Measurements from ENCODE around the gene CCL4L2. TPM values are rescaled to one million over a fixed set of nuclear protein-coding genes. Genes with fewer than 3 reads are reported as not detected.
"Not testable (repeated sequence)": the region's sequence is repeated elsewhere in the genome, so short reads cannot be mapped to it uniquely, and the experiment has no call there.

CCL4L2 gene
- total RNA-seq, result 2.0 TPM
- 0.25 TPM for polyA plus RNA-seq

GRCh38 chr17:36210439-36211211 is at the start of gene CCL4L2:
Gene CCL4L2, plus strand, starts transcription at chr17:36211063.
- not testable (repeated sequence) for H3K27ac ChIP-seq (ENCODE audit: low read depth); H3K4me1 ChIP-seq (ENCODE audit: insufficient read depth); H3K4me3 ChIP-seq (ENCODE audit: low read depth, low read length); H3K36me3 ChIP-seq (ENCODE audit: insufficient read depth); DNase-seq (ENCODE audit: extremely low spot score)
- WGBS, result 72% methylated on average over 7 of the region's 7 CpGs

DNA sequence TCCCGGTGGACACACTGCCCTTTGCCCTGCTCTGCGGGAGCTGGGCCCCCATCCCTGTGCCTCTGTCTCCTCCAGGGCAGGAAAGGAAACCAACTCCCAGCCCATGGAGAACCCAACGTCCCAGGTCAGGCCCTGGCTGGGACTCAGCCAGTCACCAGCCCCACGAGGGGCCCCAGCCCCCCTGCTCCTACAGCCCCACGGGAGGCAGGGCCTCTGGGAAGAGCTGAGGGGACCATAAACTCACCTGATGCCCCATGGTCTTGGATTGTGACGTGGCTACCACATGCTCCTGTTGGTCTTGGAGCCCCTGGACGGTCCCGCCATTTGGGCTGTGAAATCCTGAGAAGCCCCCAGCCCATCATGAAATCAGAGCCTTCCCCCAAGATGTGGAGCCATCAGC is 42.0 kb upstream of the CCL4L2 start:
- H3K4me1 ChIP-seq (ENCODE audit: insufficient read depth); H3K36me3 ChIP-seq (ENCODE audit: insufficient read depth); DNase-seq (ENCODE audit: extremely low spot score); H3K27ac ChIP-seq (ENCODE audit: low read depth); H3K4me3 ChIP-seq (ENCODE audit: low read depth, low read length): not testable (repeated sequence)
- 64% methylated on average over 6 of the region's 8 CpGs for WGBS

GRCh38 chr17:36176536-36176935 is 34.3 kb upstream of the CCL4L2 start, which contains the start of gene TBC1D3B:
Gene TBC1D3B, minus strand, starts transcription at chr17:36176636. Its CDS starts 1,586 bp downstream, at chr17:36175050.
- not testable (repeated sequence) for H3K27ac ChIP-seq (ENCODE audit: low read depth); H3K36me3 ChIP-seq (ENCODE audit: insufficient read depth); DNase-seq (ENCODE audit: extremely low spot score); H3K4me3 ChIP-seq (ENCODE audit: low read depth, low read length); H3K4me1 ChIP-seq (ENCODE audit: insufficient read depth)
- no CpG with 5 or more reads among the region's 11 CpGs for WGBS

DNA sequence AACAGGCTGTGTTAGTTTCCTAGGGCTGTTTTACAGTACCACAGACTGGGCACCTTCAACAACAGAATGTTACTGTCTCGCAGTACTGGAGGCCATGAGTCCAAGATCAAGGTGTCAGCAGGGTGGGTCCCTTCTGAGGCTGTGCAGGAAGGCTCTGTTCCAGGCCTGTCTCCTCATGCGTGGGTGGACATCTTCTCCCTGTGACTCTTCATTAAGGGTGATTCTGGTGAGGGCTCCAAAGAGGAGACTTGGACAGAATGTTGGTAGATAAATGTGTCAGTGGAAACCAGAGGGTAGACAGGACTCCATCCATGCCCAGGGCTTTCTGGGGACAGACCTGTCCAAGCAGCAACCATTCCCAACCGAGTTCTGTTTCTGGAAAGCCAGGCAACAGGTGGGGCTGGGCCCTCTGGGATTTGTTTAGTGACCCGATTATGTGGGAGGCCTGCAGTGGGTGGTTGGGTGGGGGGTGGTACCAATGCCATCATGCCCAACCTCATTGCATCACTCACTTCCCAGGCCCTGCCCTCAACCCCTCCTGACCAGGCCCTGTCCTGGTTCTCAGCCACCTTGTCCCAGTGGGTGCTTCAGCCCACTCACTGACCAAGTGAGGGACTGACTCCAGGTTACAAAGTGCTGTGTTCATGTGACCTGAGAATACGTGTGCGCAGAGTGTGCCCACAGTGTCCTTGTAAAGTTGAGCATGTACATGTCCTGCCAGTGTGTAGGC is 29.3 kb upstream of the CCL4L2 start:
- H3K27ac ChIP-seq (ENCODE audit: low read depth); DNase-seq (ENCODE audit: extremely low spot score); H3K36me3 ChIP-seq (ENCODE audit: insufficient read depth); H3K4me1 ChIP-seq (ENCODE audit: insufficient read depth); H3K4me3 ChIP-seq (ENCODE audit: low read depth, low read length): not testable (repeated sequence)
- 86% methylated on average over 6 of the region's 6 CpGs for WGBS

DNA sequence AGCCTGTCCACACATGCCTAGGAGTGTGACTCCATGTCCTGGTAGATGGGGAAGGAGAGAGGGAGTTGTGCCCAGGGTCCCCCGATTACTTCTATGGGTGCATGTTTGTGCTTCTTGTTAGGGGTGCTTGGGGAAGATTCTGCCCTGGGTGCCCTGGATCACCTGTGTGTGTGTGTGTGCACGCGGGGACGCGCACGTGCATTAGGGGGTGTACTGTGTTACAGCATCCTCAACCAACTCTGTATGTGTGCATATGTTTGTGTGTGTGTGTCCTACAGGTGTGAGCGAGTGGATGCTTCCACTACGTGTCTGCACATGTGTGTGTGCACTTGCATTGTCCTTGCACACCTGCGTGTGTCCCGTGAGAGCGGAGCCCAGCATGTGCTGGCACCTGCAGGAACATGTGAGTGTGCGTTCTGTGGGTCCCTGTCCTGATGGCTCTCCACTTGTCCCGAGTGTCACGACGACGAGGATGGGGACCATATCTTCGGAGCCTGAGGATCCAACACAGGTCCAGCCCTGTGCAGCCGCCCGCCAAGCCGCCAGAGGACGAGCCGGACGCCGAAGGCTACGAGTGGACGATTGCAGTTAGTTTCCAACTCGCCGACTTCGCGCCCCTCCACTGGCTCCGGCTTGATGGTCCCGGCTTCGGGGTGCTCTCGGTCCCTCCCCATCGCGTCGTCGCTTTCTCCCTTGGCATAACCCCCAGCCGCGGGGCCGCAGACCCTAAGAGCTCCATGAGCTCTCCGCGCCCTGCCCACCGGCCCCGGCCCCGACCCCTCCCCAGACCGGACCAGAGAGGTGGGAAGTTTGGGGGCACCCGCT is 28.5 kb upstream of the CCL4L2 start:
- 26% methylated on average over 48 of the region's 48 CpGs for WGBS
- Histone ChIP-seq H3K4me3 (ENCODE audit: low read depth, low read length) (peak overlapping the region; percentile 54), H3K27ac (ENCODE audit: low read depth) (no peak overlapping the region), H3K4me1 (ENCODE audit: insufficient read depth) (no peaks in the 10 kb centered on the region), H3K36me3 (ENCODE audit: insufficient read depth) (no peaks in the 10 kb centered on the region)
- no peak for DNase-seq (ENCODE audit: extremely low spot score)

- Histone ChIP-seq H3K36me3 (ENCODE audit: insufficient read depth) (no peaks in the 10 kb centered on the region), H3K4me1 (ENCODE audit: insufficient read depth) (no peaks in the 10 kb centered on the region), H3K4me3 (ENCODE audit: low read depth, low read length) (peak overlapping the region; percentile 54), H3K27ac (ENCODE audit: low read depth) (peak overlapping the region; percentile 10)
- 5% methylated on average over 76 of the region's 76 CpGs for WGBS
- DNase-seq (ENCODE audit: extremely low spot score), result peak; percentile 37
Observed at GRCh38 chr17:36183001-36183971, 27.6 kb upstream of the CCL4L2 start.

DNA sequence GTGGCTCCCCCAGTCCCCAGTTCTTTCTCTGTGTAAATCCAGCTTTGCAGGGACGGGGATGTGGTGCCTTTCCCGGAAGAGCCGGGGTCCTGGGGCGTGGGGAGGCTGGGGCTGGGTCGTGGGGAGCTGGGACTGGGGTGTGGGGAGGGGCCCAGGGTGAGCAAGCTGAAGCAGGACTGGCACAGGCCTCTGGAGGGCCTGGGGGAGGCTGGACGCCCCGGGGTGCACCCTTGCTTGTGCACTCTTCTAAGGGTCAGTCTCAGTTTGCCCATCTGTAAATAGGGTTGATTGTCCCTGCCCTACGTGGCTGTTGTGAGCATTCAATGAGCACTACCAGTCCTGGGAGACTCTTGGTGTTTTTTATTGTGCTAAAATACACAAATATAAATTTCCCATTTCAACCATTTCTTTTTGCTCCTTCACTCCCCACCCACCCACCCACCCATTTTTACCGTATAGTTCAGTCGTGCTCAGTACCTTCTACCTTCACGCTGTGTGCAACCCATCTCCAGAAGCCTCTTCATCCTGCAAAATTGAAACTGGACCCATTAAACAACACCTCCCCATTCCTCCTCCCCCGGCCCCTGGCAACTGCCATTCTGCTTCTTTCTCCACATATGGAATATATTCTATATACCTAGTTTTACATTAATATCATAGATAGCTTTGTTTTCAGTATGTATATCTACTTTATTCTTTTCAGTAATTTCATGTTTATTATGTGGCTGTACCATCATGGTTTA is 26.7 kb upstream of the CCL4L2 start:
- H3K36me3 ChIP-seq (ENCODE audit: insufficient read depth), result no peaks in the 10 kb centered on the region
- peak overlapping the region; percentile 54 for H3K4me3 ChIP-seq (ENCODE audit: low read depth, low read length)
- H3K4me1 ChIP-seq (ENCODE audit: insufficient read depth), result no peaks in the 10 kb centered on the region
- no peak for DNase-seq (ENCODE audit: extremely low spot score)
- 77% methylated on average over 12 of the region's 12 CpGs for WGBS
- no peak overlapping the region for H3K27ac ChIP-seq (ENCODE audit: low read depth)

GRCh38 chr17:36185416-36185815 is 25.4 kb upstream of the CCL4L2 start:
- Histone ChIP-seq H3K27ac (ENCODE audit: low read depth) (no peak overlapping the region), H3K4me3 (ENCODE audit: low read depth, low read length) (no peak overlapping the region), H3K36me3 (ENCODE audit: insufficient read depth) (no peaks in the 10 kb centered on the region), H3K4me1 (ENCODE audit: insufficient read depth) (no peaks in the 10 kb centered on the region)
- 37% methylated on average over 2 of the region's 2 CpGs for WGBS
- DNase-seq (ENCODE audit: extremely low spot score), result no peak

GRCh38 chr17:36186810-36187763 is 23.8 kb upstream of the CCL4L2 start:
- WGBS, result 74% methylated on average over 13 of the region's 13 CpGs
- not testable (repeated sequence) for H3K27ac ChIP-seq (ENCODE audit: low read depth)

GRCh38 chr17:36187943-36188665 is 22.8 kb upstream of the CCL4L2 start:
- H3K27ac ChIP-seq (ENCODE audit: low read depth); DNase-seq (ENCODE audit: extremely low spot score); H3K4me1 ChIP-seq (ENCODE audit: insufficient read depth); H3K36me3 ChIP-seq (ENCODE audit: insufficient read depth); H3K4me3 ChIP-seq (ENCODE audit: low read depth, low read length): not testable (repeated sequence)
- 70% methylated on average over 5 of the region's 5 CpGs for WGBS

More at GRCh38 chr17:36186810-36187763, 23.8 kb upstream of the CCL4L2 start:
- not testable (repeated sequence) for H3K36me3 ChIP-seq (ENCODE audit: insufficient read depth); DNase-seq (ENCODE audit: extremely low spot score); H3K4me1 ChIP-seq (ENCODE audit: insufficient read depth); H3K4me3 ChIP-seq (ENCODE audit: low read depth, low read length)

DNA sequence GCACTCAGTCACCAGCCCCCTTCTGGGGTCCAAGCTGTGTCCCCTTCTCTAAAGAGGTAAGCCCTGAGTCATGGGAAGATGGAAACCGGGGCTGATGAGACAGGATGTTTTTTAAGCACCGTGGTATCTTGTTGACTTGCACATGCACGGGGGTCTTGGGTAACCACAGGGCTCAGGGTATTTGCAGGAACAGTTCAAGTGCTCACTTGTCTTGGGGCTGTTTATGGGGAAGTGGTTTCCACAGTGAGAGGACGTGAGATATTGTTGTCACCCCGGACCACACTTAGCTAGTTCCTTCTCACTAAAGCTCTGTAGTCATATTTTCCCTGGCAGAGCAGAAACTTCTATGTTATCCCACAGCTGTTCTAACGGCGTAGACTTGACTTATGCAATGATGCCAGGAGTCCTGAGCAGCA is 22.0 kb upstream of the CCL4L2 start:
- WGBS, result 46% methylated on average over 7 of the region's 7 CpGs
- Histone ChIP-seq H3K27ac (ENCODE audit: low read depth) (no peak overlapping the region), H3K36me3 (ENCODE audit: insufficient read depth) (no peaks in the 10 kb centered on the region), H3K4me1 (ENCODE audit: insufficient read depth) (no peaks in the 10 kb centered on the region), H3K4me3 (ENCODE audit: low read depth, low read length) (no peak overlapping the region)
- DNase-seq (ENCODE audit: extremely low spot score), result no peak
